A673 (cell line): ENCODE data around the gene EIPR1. TPM values are rescaled to one million over a fixed set of nuclear protein-coding genes. Genes with fewer than 3 reads are reported as not detected.

Source experiments
- BruUV-seq: library from RNA; stranded (reverse); fragments of 400-500 nt; replicated peaks from 2 replicates; lab custom pipeline; 2021; lab: Mats Ljungman, UMichigan
- CTCF ChIA-PET: fragments of 300-600 bp; sonication (Branson Sonifier 250); formaldehyde crosslinking; loops from one replicate; lab custom pipeline; 2022; ENCODE audit warnings: antibody characterized with exemption; lab: Charles Lee
- POLR2A ChIA-PET: fragments of 300-600 bp; sonication (Branson Sonifier 250); formaldehyde crosslinking; loops from one replicate; lab custom pipeline; 2022; ENCODE audit warnings: antibody characterized with exemption; ENCODE audit not compliant: low non-redundant PET; lab: Charles Lee
- DNase-seq: peaks from one replicate; pipeline ENCODE4 v3.0.0-alpha.2; 2015; ENCODE audit warnings: low spot score
- H3K27ac ChIP-seq: fragments of 200-600 bp; sonication (generic); 2 replicates; pipeline ENCODE4 v1.5.1; 2016; ENCODE audit warnings: mixed run types, low read depth, mild to moderate bottlenecking, mixed read lengths, antibody characterized with exemption, low read length; ENCODE audit not compliant: poor library complexity, severe bottlenecking
- H3K27me3 ChIP-seq: fragments of 200-600 bp; sonication (generic); replicated peaks from 2 replicates; pipeline ENCODE4 v1.6.1; 2017; ENCODE audit warnings: mixed run types, low read depth, mild to moderate bottlenecking, mixed read lengths, antibody characterized with exemption, low read length; ENCODE audit not compliant: insufficient read depth, poor library complexity
- H3K36me3 ChIP-seq: fragments of 200-600 bp; sonication (generic); 2 replicates; pipeline ENCODE4 v1.6.1; 2016; ENCODE audit warnings: mixed run types, mild to moderate bottlenecking, mixed read lengths, antibody characterized with exemption, low read length; ENCODE audit not compliant: insufficient read depth, poor library complexity, severe bottlenecking
- H3K4me1 ChIP-seq: fragments of 200-600 bp; sonication (generic); 2 replicates; pipeline ENCODE4 v1.6.1; 2017; ENCODE audit warnings: mixed run types, mild to moderate bottlenecking, mixed read lengths, antibody characterized with exemption, low read length; ENCODE audit not compliant: insufficient read depth, poor library complexity, severe bottlenecking
- H3K4me3 ChIP-seq: fragments of 200-600 bp; sonication (generic); 2 replicates; pipeline ENCODE4 v1.5.1; 2016; ENCODE audit warnings: low read depth, mixed run types, mild to moderate bottlenecking, mixed read lengths, low read length; ENCODE audit not compliant: poor library complexity, severe bottlenecking
- H3K9me3 ChIP-seq: fragments of 200-600 bp; sonication (generic); 2 replicates; pipeline ENCODE4 v1.6.1; 2016; ENCODE audit warnings: mixed run types, low read depth, mild to moderate bottlenecking, mixed read lengths, antibody characterized with exemption, low read length; ENCODE audit not compliant: poor library complexity, severe bottlenecking
- EZH2 ChIP-seq: fragments of 200-600 bp; sonication (generic); IDR thresholded peaks from 2 replicates; pipeline ENCODE4 v1.6.1; 2017; ENCODE audit warnings: borderline replicate concordance, low read depth, mild to moderate bottlenecking, mixed read lengths, antibody characterized with exemption, low read length; ENCODE audit not compliant: poor library complexity, severe bottlenecking
- intact Hi-C: fragments of 100-400 bp; cut with micrococcal nuclease; formaldehyde crosslinking; loops from one replicate; pipeline ENCODE4 v1.10.0; 2022; ENCODE audit not compliant: unreplicated experiment
- total RNA-seq: library from RNA; stranded (reverse); gene quantifications from 2 replicates; pipeline ENCODE4 v1.2.3, GENCODE V29; 2021
- TF ChIP-seq, protein P1 (sequence below): fragments of 300-800, 200-600 bp; sonication (generic); conservative IDR thresholded peaks from 2 replicates; pipeline ENCODE4 v1.5.1; 2017; ENCODE audit warnings: low read depth, mild to moderate bottlenecking, antibody characterized with exemption, low read length, moderate library complexity, mixed read lengths

EIPR1 gene
- total RNA-seq, 1 experiment from 2014 or later: 37.0 TPM

- Histone ChIP-seq H3K27me3 (no peaks in the 10 kb centered on the region), H3K36me3 (no peaks in the 10 kb centered on the region), H3K27ac (no peak overlapping the region), H3K4me3 (no peak overlapping the region), H3K4me1 (no peaks in the 10 kb centered on the region), H3K9me3 (no peaks in the 10 kb centered on the region)
- intact Hi-C loops: no loop called here
- BruUV-seq: no TSS peak
- TF ChIP-seq EZH2: no peak
- TF ChIP-seq, protein P1, sequence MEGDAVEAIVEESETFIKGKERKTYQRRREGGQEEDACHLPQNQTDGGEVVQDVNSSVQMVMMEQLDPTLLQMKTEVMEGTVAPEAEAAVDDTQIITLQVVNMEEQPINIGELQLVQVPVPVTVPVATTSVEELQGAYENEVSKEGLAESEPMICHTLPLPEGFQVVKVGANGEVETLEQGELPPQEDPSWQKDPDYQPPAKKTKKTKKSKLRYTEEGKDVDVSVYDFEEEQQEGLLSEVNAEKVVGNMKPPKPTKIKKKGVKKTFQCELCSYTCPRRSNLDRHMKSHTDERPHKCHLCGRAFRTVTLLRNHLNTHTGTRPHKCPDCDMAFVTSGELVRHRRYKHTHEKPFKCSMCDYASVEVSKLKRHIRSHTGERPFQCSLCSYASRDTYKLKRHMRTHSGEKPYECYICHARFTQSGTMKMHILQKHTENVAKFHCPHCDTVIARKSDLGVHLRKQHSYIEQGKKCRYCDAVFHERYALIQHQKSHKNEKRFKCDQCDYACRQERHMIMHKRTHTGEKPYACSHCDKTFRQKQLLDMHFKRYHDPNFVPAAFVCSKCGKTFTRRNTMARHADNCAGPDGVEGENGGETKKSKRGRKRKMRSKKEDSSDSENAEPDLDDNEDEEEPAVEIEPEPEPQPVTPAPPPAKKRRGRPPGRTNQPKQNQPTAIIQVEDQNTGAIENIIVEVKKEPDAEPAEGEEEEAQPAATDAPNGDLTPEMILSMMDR: no peak
- DNase-seq: no peak
- ChIA-PET POLR2A (no interaction called here), CTCF (no interaction called here)
These were observed 53.0 kb downstream of the EIPR1 start for GRCh38 chr2:3324404-3325281.

- BruUV-seq: no TSS peak
- H3K4me1 ChIP-seq: no peaks in the 10 kb centered on the region
- CTCF ChIA-PET: no interaction called here
These were observed 53.6 kb downstream of the EIPR1 start for GRCh38 chr2:3324036-3324386.

GRCh38 chr2:3323360-3324035 is 54.1 kb downstream of the EIPR1 start:
- intact Hi-C loops: no loop called here
- Histone ChIP-seq H3K27me3 (no peaks in the 10 kb centered on the region), H3K4me3 (no peak overlapping the region), H3K27ac (no peak overlapping the region), H3K4me1 (no peaks in the 10 kb centered on the region), H3K9me3 (no peaks in the 10 kb centered on the region), H3K36me3 (no peaks in the 10 kb centered on the region)
- CTCF ChIA-PET: no interaction called here
- POLR2A ChIA-PET: no interaction called here
- TF ChIP-seq, protein P1: no peak
- TF ChIP-seq EZH2: no peak
- BruUV-seq: no TSS peak
- DNase-seq: no peak

More at GRCh38 chr2:3324036-3324386, 53.6 kb downstream of the EIPR1 start:
- DNase-seq: no peak
- no peak for TF ChIP-seq EZH2
- TF ChIP-seq, protein P1: no peak
- POLR2A ChIA-PET: no interaction called here
- H3K27ac ChIP-seq: no peak overlapping the region
- no peaks in the 10 kb centered on the region for H3K27me3 ChIP-seq
- H3K9me3 ChIP-seq: no peaks in the 10 kb centered on the region
- intact Hi-C loops: no loop called here
- no peak overlapping the region for H3K4me3 ChIP-seq
- no peaks in the 10 kb centered on the region for H3K36me3 ChIP-seq
